ENCODE results near the gene ZNF552.

The ZNF552 gene

DNA sequence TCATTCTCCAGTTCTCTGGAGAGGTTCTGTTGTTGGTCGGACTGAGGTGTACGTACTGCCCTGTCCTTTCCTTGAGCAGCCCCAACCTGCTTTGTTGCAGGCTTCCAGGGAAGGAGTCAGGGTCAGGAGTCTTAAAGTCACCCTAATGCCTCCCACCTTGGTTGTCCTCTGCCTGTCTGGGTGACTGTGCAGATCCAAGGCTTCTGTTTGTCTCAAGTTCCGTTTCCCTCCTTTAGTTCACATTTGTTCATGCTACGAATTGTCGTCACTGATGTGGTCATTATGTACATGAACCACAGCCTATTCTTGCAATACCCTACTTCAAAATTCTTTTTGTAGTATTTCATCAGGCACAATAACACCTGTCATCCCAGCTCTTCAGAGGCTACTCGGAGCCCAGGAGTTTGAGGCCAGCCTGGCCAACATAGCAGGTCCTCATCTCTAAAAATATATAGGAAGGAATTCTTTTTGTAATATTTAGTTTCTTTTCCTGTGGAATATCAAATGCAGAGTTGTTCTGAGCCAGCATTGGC lies 37.9 kb downstream of the ZNF552 start:
- no peak for DNase-seq (ENCODE audit: low read depth)

DNA sequence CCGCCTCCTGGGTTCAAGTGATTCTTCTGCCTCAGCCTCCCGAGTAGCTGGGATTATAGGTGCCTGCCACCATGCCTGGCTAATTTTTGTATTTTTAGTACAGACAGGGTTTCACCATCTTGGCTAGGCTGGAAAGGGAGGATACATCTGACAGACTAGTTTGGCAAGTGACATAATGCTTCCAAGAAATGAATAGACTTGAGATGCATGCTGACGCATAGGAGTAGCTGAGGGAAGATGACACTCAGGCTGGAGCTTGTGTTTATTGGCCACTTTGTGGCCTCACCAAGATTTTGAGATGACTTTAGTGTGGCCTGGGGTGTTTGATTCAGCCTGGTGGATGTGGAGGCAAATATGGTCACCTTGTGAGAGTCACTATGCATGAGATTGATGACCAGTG lies 41.2 kb downstream of the ZNF552 start:
- DNase-seq (ENCODE audit: low read depth): no peak

DNA sequence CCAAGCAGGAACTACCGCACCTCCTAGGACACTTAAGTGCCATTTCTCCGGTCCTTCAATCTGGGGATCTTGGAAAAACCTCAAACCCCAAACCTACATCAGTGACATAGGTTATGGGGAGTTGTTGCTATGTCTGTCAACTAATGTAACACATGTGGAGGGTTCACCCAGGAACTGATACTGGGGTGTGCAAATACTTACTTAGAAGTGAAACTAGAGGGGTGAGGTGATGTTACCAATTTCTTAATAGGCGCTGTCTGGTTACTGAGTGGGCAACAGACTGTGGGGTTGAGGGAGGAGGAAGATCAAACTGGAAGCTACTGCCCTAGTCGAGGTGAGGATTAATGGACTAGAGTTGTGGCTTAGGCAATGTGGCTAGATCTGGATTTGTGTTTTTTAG lies 43.3 kb downstream of the ZNF552 start:
- DNase-seq (ENCODE audit: low read depth): no peak

DNA sequence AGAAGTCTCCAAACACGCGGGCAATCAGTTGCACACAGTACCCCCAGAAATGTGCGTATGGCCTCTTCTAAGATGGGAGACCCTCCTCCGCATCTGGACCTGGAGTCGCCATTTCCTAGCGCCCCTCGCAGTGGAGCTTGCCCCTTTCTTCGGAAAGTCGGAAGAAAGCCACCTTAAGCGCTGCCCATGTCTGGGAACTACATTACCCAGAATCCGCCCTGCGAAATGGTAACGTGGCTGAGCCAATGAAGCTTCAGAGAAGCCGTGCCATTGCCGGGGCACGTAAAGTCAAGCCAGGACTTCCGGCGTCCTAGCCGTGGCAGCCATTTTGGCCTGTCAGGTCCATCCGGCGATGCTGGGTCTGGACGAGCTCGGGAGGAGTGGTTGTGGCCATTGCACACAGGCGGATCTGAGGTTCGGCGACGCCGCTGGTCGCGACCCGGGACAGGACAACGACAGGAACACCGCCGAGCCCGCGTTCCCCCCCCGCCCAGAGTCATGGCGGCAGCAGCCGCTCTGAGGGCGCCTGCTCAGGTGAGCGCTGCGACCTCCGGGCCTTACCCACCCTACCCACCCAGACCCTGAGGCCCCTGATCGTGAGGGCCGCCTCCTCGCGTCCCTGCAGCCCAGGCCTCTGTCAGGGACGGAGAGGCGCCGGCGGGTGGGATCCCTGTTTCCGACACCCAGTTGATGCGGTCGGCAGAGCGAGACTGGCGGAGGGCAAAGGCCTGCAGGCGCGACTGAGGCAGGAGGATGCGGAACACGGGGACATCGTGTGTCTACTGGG lies 45.2 kb downstream of the ZNF552 start, which contains the start of gene ZNF586:
Gene ZNF586, plus strand, starts transcription at position 332 of the 787 bp plus-strand sequence. Its CDS starts 167 bp downstream, at position 499.
- peak; percentile 71 for DNase-seq (ENCODE audit: low read depth)

DNA sequence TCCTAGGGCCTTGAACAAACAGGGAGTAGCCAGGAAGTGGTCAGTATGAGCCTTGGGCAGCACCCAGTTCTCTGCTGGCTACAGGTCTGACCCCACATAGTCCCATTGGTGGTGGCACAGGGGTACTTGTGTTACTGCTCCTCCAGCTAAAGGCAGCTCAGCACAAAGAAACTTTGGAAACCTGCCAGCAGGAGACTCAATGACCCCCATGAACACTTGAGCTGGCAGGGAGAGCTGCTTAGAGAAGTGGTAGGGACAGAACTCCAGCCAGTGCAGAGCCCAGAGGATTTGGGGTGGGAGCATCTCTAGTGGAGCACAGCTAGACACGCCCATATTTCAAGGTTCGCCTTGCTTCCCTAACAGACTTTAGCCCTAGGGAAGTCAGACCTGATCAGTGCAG lies 55.6 kb downstream of the ZNF552 start:
- DNase-seq (ENCODE audit: low read depth): no peak

DNA sequence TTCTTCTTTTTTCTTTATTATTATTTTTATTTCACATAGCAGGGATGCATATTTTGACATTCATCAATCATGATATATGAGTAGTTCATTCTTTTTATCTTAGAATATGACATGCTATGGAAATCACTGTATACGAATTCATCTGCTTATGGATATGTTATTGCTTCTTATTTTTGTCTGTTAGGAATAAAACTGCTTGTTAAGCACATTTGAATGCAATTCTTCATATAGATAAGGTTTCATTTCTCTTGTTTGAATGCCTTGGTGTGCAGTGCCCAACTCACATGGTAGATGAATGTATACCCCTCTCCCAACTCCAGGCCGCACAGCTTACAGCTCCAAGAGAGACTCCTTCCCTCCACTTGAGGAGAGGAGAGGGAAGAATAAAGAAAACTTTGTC lies 56.8 kb downstream of the ZNF552 start:
- DNase-seq (ENCODE audit: low read depth): no peak
